Measurements from ENCODE around the gene ERG. TPM values are rescaled to one million over a fixed set of nuclear protein-coding genes. Genes with fewer than 3 reads are reported as not detected.
A peak's percentile ranks its signal among the peaks of the same experiment; 100 is the strongest.

Gene ERG
- total RNA-seq, 1 donor from 2014 or later = not detected

- Mint-ChIP-seq H3K27ac (ENCODE audit: unreplicated experiment) (no peak overlapping the region), H3K4me3 (ENCODE audit: unreplicated experiment) (no peak overlapping the region), H3K27me3 (ENCODE audit: unreplicated experiment) (no peaks in the 10 kb centered on the region), H3K36me3 (ENCODE audit: unreplicated experiment) (no peaks in the 10 kb centered on the region), H3K9me3 (ENCODE audit: unreplicated experiment) (peaks cover 1% of the 10 kb centered on the region), H3K4me1 (ENCODE audit: low read depth, unreplicated experiment) (no peaks in the 10 kb centered on the region)
- no peak for DNase-seq
- TF ChIP-seq CTCF (IDR thresholded peaks at IDR 0.05; ENCODE audit: partially characterized antibody, unreplicated experiment) = no peak
Measured at GRCh38 chr21:38358666-38359065, 139.6 kb downstream of the ERG start.

GRCh38 chr21:38358098-38358497 is 140.2 kb downstream of the ERG start:
- H3K27me3 Mint-ChIP-seq (ENCODE audit: unreplicated experiment) = no peaks in the 10 kb centered on the region
- H3K36me3 Mint-ChIP-seq (ENCODE audit: unreplicated experiment) = no peaks in the 10 kb centered on the region
- H3K4me3 Mint-ChIP-seq (ENCODE audit: unreplicated experiment) = no peak overlapping the region
- no peaks in the 10 kb centered on the region for H3K4me1 Mint-ChIP-seq (ENCODE audit: low read depth, unreplicated experiment)
- H3K9me3 Mint-ChIP-seq (ENCODE audit: unreplicated experiment) = peaks cover 1% of the 10 kb centered on the region
- no peak overlapping the region for H3K27ac Mint-ChIP-seq (ENCODE audit: unreplicated experiment)
- TF ChIP-seq CTCF (IDR thresholded peaks at IDR 0.05; ENCODE audit: partially characterized antibody, unreplicated experiment) = no peak
- DNase-seq = no peak

GRCh38 chr21:38356883-38357625 is 141.2 kb downstream of the ERG start:
- Mint-ChIP-seq H3K27me3 (ENCODE audit: unreplicated experiment) (no peaks in the 10 kb centered on the region), H3K4me3 (ENCODE audit: unreplicated experiment) (no peak overlapping the region), H3K9me3 (ENCODE audit: unreplicated experiment) (peaks cover 1% of the 10 kb centered on the region), H3K36me3 (ENCODE audit: unreplicated experiment) (no peaks in the 10 kb centered on the region), H3K27ac (ENCODE audit: unreplicated experiment) (no peak overlapping the region), H3K4me1 (ENCODE audit: low read depth, unreplicated experiment) (no peaks in the 10 kb centered on the region)
- no peak for DNase-seq
- no peak for TF ChIP-seq CTCF (IDR thresholded peaks at IDR 0.05; ENCODE audit: partially characterized antibody, unreplicated experiment)

GRCh38 chr21:38355992-38356781 is 142.1 kb downstream of the ERG start:
- peaks cover 1% of the 10 kb centered on the region for H3K9me3 Mint-ChIP-seq (ENCODE audit: unreplicated experiment)
- no peaks in the 10 kb centered on the region for H3K27me3 Mint-ChIP-seq (ENCODE audit: unreplicated experiment)
- H3K36me3 Mint-ChIP-seq (ENCODE audit: unreplicated experiment) = no peaks in the 10 kb centered on the region
- peak; percentile 85 for TF ChIP-seq CTCF (IDR thresholded peaks at IDR 0.05; ENCODE audit: partially characterized antibody, unreplicated experiment)
- H3K4me1 Mint-ChIP-seq (ENCODE audit: low read depth, unreplicated experiment) = no peaks in the 10 kb centered on the region
- DNase-seq = peak; percentile 92
- no peak overlapping the region for H3K27ac Mint-ChIP-seq (ENCODE audit: unreplicated experiment)
- H3K4me3 Mint-ChIP-seq (ENCODE audit: unreplicated experiment) = no peak overlapping the region

- Mint-ChIP-seq H3K4me3 (ENCODE audit: unreplicated experiment) (no peak overlapping the region), H3K27ac (ENCODE audit: unreplicated experiment) (no peak overlapping the region), H3K27me3 (ENCODE audit: unreplicated experiment) (no peaks in the 10 kb centered on the region), H3K4me1 (ENCODE audit: low read depth, unreplicated experiment) (peaks cover 1% of the 10 kb centered on the region), H3K36me3 (ENCODE audit: unreplicated experiment) (no peaks in the 10 kb centered on the region), H3K9me3 (ENCODE audit: unreplicated experiment) (peaks cover 1% of the 10 kb centered on the region)
- no peak for TF ChIP-seq CTCF (IDR thresholded peaks at IDR 0.05; ENCODE audit: partially characterized antibody, unreplicated experiment)
- DNase-seq = no peak
Measured at GRCh38 chr21:38355353-38355752, 142.9 kb downstream of the ERG start.
